ENCODE measurements around the gene LHX5.

The LHX5 gene

GRCh38 chr12:113479216-113479589, 7.5 kb upstream of the LHX5 start:
- DNase-seq (ENCODE audit: extremely low spot score, insufficient read length, low read depth) (no peak), FAIRE-seq (no peak)

- DNase-seq (ENCODE audit: extremely low spot score, insufficient read length, low read depth) = no peak
- FAIRE-seq = no peak
Observed at GRCh38 chr12:113478351-113479011, 6.8 kb upstream of the LHX5 start.

- no peak for FAIRE-seq
- DNase-seq (ENCODE audit: extremely low spot score, insufficient read length, low read depth) = no peak
Observed at GRCh38 chr12:113477842-113478215, 6.2 kb upstream of the LHX5 start.

GRCh38 chr12:113477171-113477841, 5.6 kb upstream of the LHX5 start:
- FAIRE-seq = no peak
- DNase-seq (ENCODE audit: extremely low spot score, insufficient read length, low read depth) = no peak

- FAIRE-seq (no peak), DNase-seq (ENCODE audit: extremely low spot score, insufficient read length, low read depth) (no peak)
Observed at GRCh38 chr12:113476176-113476986, 4.7 kb upstream of the LHX5 start.

GRCh38 chr12:113475451-113476175, 3.9 kb upstream of the LHX5 start:
- no peak for FAIRE-seq

GRCh38 chr12:113474635-113475436, 3.2 kb upstream of the LHX5 start:
- DNase-seq (ENCODE audit: extremely low spot score, insufficient read length, low read depth) (no peak), FAIRE-seq (no peak)

More at GRCh38 chr12:113475451-113476175, 3.9 kb upstream of the LHX5 start:
- DNase-seq (ENCODE audit: extremely low spot score, insufficient read length, low read depth) = no peak

GRCh38 chr12:113473942-113474341, 2.3 kb upstream of the LHX5 start:
- FAIRE-seq (no peak), DNase-seq (ENCODE audit: extremely low spot score, insufficient read length, low read depth) (no peak)

- FAIRE-seq = no peak
Observed at GRCh38 chr12:113473400-113473799, 1.7 kb upstream of the LHX5 start.

GRCh38 chr12:113472191-113473121, 785 bp upstream of the LHX5 start:
- no peak for FAIRE-seq
- DNase-seq (ENCODE audit: extremely low spot score, insufficient read length, low read depth) = no peak

More at GRCh38 chr12:113473400-113473799, 1.7 kb upstream of the LHX5 start:
- DNase-seq (ENCODE audit: extremely low spot score, insufficient read length, low read depth) = no peak

- DNase-seq (ENCODE audit: extremely low spot score, insufficient read length, low read depth) (no peak), FAIRE-seq (no peak)
Observed at GRCh38 chr12:113470871-113471618, 626 bp downstream of the LHX5 start.

- no peak for FAIRE-seq
- DNase-seq (ENCODE audit: extremely low spot score, insufficient read length, low read depth) = no peak
Observed at GRCh38 chr12:113469949-113470743, 1.5 kb downstream of the LHX5 start.

- DNase-seq (ENCODE audit: extremely low spot score, insufficient read length, low read depth) (no peak), FAIRE-seq (no peak)
Observed at GRCh38 chr12:113469224-113469948, 2.3 kb downstream of the LHX5 start.

GRCh38 chr12:113468365-113469223, 3.1 kb downstream of the LHX5 start:
- no peak for DNase-seq (ENCODE audit: extremely low spot score, insufficient read length, low read depth)
- FAIRE-seq = no peak

GRCh38 chr12:113467502-113468364, 3.9 kb downstream of the LHX5 start:
- DNase-seq (ENCODE audit: extremely low spot score, insufficient read length, low read depth) (no peak), FAIRE-seq (no peak)

Data from GM18507 (cell line).